Loucy (cell line): ENCODE data around the gene ADAMTSL2.

ENCODE experiments used
- EZH2phosphoT487 ChIP-seq: fragments of 200-600 bp; IDR thresholded peaks from 2 replicates; pipeline ENCODE4 v1.6.1; 2018; ENCODE audit warnings: antibody characterized with exemption, mild to moderate bottlenecking, moderate library complexity, borderline replicate concordance
- TF ChIP-seq, protein P1 (sequence below): fragments of 200-600 bp; sonication (generic); conservative IDR thresholded peaks from 2 replicates; pipeline ENCODE4 v1.5.1; 2014; ENCODE audit warnings: mild to moderate bottlenecking, antibody characterized with exemption, low read length

DNA sequence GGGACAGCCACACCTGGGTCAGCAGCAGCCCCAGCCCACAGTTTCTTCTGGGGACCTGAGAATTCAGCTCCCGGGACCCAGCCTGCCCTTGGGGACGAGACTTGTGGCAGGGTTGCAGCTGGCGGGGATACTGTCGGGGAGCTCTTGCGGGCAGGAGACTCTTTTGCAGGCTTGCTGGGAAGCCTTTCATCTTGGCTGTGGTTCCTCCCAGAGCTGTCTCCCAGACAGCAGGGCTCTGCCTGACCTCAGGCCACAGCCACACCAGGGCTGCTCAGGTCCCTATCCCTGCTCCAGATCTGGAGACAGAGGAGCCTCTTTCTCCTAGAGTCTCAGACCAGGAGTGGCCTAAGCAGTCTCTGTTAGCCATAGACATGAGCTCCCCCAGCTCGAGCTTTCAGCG, 5.0 kb upstream of the ADAMTSL2 start:
- TF ChIP-seq, protein P1, sequence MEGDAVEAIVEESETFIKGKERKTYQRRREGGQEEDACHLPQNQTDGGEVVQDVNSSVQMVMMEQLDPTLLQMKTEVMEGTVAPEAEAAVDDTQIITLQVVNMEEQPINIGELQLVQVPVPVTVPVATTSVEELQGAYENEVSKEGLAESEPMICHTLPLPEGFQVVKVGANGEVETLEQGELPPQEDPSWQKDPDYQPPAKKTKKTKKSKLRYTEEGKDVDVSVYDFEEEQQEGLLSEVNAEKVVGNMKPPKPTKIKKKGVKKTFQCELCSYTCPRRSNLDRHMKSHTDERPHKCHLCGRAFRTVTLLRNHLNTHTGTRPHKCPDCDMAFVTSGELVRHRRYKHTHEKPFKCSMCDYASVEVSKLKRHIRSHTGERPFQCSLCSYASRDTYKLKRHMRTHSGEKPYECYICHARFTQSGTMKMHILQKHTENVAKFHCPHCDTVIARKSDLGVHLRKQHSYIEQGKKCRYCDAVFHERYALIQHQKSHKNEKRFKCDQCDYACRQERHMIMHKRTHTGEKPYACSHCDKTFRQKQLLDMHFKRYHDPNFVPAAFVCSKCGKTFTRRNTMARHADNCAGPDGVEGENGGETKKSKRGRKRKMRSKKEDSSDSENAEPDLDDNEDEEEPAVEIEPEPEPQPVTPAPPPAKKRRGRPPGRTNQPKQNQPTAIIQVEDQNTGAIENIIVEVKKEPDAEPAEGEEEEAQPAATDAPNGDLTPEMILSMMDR = no peak
- no peak for TF ChIP-seq EZH2phosphoT487
